GM19238 (cell line): ENCODE data around the gene OSM.
"Not testable (repeated sequence)": the region's sequence is repeated elsewhere in the genome, so short reads cannot be mapped to it uniquely, and the experiment has no call there.

Source experiments
- DNase-seq: peaks from one replicate; pipeline ENCODE4 v3.0.0; 2011; ENCODE audit warnings: low spot score; ENCODE audit not compliant: insufficient read length

Gene OSM

DNA sequence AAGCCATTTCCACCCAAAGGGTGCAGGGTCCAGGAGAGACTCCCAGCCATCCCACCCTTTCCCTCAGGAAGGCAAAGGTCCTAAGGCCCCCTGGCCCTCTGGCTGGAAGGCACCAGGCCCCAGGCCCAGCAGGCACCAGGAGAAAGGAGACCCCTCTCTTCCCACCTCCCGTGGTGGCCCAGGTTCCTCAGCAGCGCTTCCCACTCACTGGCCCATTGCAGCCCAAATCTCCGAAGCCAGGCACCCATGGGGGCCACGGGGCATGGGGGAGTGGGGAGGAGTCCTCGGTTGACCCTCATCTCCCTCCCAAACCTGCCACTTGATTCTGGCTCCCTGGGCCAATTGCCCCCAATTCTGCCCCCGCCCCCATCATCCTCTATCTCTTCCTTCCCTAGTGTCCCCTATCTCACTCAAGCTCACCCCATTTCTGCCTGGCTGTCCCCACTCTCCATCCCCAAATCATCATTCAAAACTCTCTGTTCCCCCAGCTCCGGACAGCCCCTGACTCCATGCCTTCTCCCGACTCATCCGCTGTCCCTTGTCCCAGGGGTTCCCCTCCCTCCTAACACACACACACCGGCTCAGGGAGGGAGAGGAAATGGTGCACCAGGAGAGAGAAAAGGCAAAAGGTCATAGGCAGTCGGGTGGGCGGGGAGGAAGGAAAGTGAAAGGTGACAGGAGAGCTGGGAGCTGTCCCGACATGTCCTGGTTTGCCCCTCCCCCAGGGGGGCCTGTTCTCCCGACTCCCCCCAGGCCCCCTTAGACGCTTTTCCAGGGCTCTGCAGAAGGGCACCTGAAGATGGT is 21.3 kb downstream of the OSM start:
- no peak for DNase-seq

DNA sequence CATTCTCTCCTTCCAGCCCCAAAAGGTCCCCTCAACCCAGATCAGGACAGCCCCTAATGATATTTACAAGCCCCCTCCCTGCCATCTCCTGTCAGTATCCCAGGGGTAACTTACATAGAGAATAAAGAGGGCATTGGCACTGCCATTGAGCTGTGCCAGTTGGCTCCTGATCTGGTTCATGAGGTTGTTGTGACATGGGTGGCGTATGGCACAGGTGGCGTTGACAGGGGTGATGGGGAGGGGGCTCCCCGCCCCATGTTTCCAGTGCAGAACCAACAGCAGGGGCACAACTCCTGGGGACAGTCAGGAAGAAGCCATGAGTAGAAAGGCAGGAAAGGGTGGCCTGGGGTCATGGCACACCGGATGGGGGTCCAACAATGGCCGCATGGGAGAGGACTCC is 22.0 kb downstream of the OSM start:
- no peak for DNase-seq

DNA sequence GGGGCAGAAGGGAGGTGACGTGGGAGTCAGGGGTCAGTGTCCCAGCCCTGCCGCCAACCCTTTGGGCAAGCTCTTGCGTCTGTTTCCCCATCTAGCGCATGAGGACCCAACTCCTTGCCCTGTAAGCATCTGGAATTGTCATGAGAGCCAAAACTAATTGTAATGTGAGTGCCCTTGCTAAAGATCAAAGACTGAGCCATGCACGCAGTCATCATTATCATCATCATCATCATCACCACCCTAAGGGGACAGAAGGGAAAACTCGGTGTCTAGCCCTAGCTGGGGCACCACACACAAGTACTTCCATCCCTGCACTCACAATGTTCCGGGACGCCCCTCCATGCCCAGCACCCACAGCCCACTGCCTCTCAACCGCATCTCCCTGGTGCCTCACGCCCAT is 22.6 kb downstream of the OSM start:
- no peak for DNase-seq

DNA sequence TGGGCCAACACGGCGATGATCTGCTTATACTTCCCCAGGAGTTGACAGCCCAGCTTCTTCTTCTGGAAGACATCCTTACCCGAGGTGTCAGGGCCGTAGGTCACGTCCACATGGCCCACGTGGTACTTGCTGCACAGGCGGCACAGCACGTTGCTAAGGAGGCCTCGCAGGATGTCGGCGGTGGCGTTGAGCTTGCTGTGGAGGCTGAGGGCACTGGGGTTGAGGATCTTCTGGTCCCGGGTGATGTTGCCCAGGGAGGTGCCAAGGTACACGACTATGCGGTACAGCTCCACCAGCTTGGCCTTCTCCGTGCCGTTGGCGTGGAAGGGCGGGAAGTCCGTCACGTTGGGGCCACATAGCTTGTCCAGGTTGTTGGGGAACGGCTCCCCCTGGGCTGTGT is 23.0 kb downstream of the OSM start:
- no peak for DNase-seq

DNA sequence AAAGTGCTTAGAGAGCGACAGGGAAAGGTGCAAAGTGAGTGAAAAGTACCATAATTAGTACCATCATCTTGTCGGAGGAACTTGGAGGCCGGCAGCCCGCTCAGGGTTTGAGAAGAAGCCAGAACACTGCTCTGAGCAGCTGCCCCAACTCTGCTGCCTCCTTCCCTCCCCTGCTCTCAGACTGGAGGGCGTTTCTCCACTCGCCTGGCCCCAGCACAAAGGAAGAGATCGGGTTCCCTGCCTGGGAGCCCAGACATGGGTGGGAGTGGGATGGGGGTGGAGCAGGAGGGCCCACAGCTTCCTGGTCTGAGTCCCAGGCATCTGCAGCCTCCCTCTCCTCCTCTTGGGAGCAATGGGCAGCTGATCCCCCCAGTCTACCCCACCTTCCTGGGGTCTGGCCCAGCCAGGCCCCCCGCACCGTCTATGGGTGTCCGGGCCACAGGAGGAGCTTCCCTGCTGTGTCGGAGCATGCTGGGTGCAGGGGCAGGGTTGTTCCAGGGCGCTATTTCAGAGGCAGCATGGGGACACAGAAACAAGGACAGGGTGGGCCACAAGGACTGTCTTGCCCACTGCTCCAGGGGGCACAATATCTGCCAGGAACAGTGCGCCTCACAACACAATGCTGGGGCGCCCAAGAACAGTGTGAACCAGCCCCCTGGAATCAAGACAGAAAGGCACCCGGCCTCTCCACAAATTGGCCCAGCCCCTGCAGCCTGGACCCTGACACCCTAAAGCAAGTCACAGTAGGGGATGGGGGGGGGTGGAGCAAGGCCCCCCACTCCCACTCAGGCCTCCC is 24.9 kb downstream of the OSM start:
- DNase-seq, result no peak

DNA sequence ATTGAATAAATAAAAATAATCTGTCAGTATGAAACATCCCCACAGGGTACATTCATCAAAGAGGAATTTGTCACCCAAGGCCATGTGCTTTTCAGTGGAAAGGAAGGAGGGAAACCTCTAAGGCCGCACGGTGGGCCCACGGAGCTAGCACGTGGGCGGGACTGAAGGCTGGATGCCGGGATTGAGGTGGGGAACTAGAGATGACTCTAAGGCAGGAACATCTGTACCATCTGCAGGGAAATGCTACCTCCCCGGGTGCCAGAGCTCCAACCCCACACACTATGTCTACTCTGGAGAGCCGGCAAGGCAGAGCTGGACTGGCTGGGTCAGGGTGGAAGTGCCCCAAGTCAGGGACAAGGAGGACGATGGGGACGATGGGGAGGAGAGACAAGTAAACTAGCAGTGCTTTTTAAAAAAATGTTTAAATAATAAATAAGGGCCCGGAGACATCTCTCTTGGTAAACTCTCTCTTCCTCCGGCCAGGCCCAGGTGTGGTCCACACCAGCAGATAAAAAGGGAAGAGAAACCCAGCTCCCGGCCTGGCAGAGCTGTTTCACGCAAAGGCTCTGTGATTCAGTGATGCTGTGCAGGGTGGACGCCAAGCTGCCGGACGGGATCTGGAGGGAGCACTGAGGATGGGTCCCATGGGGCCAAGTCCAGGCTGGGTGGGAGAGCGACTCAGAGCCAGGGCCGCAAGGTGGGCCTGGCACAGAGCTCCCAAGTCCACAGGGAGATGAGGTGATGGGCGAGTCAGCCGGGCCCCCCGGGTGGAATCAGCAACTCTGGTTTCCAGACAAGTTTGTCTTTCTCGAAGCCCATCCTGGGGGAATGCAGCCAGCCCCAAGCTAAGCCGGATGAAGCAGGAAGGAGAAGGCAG is 25.9 kb downstream of the OSM start:
- DNase-seq, result no peak

DNA sequence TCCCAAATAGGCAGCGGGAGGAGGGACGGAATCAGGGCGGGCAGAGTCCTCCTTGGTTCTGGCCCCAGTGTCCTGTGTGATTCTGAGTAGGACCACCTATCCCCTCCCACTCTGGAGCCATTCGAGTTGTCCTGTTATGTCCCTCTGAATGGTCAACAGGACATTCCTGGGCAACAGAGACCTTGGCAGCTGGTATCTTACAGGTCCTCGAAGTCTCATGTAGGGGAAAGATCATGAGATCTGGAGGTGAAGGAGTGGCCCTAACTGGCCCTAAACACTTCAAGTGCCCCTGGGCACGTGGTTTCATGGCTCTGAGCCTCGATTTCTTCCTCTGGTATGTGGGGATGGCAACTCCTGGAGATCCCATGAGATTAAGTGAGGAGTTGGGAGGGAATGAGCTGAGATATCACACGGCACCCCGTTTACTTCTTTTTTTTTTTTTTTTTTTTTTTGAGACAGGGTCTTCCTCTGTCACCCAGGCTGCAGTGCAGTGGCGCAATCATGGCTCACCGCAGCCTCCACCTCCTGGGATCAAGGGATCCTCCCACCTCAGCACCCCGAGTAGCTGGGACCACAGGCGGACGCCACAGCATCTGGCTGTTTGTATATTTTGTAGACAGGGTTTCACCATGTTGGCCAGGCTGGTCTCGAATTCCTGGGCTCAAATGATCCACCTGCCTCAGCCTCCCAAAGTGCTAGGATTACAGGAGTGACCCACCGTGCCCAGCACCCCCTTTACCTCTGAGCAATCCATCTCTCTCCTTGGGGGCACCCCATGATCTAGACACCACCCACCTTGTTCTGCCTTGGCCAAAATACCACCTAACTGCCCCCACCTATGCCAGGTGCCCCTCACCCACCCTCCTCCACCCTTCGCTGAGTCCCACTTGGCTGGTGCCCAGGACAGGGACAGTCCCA is 26.9 kb downstream of the OSM start:
- DNase-seq, result no peak

DNA sequence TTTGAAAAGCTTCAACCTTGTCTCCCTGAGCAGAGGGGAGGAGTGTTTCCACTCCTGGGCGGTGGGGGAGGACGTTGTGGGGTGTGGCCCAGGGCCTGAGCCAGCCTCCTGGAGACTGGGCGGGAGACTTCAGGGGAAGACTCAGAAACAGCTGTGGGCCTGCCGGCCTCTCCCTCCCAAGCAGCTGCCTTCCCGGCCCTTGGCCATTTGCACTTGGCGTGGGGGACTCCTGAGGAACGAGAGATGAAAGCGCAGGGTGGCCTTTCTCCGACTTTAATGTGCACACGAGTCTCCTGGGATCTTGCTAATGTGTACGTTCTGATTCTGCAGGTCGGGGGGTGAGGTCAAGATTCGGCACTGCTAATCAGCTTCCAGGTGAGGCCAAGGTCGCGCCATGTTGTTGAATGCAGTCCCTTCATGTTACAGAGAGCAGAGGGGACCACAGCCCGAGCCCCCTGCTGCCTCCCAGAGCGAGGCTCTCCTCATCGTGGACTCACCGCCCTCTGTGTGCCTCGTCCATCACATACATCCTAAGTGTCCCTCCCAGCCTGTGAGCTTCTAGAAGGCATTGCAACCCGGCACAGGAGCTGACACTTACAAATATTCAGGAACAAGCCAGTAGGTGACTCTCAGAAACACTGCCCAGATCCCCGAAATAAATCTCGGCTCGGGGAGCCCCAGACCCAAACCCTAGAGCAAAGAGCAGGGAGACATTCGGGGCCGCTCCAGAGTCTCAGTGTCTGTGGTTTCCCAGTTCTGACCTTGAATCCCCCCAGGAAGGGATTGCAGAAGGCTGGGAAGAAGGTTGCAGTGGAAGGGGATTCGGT is 27.8 kb downstream of the OSM start:
- DNase-seq, result no peak

DNA sequence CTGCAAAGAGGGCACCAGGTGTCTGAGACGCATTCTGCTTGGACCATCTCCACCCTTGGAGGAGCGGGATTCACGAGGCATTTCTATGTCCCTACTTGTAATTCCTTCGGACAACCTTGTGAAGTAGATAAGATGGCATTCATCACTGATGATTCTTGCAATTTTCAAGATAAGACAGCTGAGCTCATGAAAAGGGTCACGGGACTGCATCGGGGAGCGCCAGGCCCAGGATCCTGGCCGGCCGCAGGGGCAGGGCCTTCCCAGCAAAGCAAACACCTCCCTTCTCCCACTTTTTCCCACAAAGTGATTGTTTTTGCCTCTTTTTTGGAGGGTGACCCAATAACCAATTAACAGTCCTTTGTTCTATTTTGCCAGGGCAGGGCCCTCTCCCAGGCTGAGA is 28.5 kb downstream of the OSM start:
- DNase-seq, result no peak

DNA sequence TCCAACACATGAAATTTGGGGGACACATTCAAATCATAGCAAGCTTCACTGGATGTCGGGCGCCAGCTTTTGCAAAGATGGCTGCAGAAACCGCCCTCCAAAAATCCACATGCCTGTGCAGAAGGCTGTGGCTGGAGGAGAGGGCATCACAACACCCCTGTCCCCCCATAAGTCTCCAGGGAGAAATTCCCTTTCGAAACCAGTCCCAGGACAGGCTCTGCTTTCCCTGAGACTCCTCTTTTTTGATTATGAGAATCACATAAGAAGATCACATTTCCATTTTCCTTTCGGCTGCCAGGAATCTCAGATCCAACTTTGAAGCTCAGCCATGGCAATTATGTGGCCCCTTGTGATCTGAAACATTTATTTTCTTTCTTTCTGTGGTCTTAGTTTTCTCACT is 29.8 kb downstream of the OSM start:
- no peak for DNase-seq

DNA sequence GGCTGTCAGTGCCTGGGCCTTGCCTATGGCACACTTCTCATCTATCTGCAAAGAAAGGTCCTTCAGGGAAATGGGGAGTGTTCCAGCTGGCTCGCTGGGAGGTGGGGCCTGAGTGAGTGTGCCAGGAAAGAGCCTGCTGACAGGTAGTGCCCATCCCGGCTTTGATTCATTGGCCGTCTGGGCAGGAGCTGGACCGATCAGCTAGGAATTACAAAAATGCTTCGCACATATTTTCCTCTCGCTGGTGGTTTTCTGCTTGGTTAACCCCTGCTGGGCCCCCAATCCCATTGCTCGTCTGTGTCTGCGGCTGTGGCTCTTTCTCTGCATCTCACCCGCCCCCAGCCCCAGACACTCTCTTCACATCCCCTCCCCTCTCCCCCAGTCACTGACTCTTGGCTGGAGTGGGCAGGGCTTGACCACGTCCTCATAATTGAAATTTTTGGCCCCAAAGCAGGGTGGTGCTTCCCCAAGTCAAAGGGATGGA is 30.9 kb downstream of the OSM start:
- DNase-seq, result no peak

DNA sequence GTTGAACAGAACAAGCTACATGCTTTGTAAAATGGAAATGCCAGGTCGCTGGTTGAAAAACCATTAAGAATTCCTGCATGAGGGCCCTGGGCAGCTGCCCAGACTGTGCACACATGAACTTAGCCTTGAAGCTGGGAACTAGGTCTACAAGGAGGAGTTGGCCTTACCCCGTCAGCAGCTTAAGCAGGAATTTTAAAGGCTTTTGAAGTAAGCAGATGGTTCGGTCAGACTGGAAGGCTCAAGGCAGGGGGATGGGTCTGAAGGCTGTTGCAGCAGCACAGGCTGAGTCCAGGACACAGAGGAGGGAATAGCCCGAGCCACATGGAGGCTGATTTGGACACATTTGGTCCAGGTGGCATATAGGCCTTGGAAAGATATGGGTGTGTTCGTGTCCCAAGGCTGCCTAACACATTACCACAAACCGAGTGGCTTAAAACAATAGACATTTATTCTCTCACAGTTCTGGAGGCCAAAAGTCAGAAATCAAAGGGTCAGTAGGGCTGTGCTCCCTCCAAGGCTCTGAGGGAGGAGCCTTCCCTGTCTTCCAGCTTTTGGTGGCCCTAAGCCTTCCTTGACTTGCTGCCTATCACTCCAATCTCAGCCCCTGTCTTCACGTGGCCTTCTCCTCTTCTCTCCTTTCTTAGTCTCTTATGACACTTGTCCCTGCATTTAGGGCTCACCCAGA is 31.7 kb downstream of the OSM start:
- DNase-seq, result no peak

DNA sequence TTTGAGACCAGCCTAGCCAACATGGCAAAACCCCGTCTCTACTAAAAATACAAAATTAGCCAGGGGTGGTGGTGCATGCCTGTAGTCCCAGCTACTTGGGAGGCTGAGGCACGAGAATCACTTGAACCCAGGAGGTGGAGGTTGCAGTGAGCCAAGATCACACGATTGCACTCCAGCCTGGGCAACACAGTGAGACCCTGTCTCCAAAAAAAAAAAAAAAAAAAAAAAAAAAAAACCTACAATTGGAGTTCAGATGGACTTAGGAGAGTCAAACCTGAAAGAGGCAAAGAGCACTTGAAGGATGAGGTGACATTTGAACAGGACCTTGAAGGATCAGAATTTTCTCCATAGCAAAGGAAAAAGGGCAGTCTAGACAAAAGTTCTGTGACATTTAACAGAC is 32.3 kb downstream of the OSM start:
- not testable (repeated sequence) for DNase-seq

DNA sequence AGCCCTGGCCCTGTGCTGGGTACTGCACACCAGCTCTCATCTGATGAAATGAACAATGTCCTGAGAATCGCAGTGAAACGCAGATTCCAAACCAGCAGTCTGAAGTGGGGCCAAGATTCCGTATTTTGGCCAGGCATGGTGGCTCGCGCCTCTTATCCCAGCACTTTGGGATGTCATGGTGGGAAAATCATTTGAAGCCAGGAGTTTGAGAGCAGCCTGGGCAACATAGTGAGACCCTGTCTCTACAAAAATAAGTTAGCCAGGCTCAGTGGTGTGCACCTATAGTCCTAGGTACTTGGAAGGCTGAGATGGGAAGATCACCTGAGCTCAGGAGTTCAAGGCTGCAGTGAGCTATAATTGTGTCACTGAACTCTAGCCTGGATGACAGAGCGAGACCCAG is 33.1 kb downstream of the OSM start:
- no peak for DNase-seq

DNA sequence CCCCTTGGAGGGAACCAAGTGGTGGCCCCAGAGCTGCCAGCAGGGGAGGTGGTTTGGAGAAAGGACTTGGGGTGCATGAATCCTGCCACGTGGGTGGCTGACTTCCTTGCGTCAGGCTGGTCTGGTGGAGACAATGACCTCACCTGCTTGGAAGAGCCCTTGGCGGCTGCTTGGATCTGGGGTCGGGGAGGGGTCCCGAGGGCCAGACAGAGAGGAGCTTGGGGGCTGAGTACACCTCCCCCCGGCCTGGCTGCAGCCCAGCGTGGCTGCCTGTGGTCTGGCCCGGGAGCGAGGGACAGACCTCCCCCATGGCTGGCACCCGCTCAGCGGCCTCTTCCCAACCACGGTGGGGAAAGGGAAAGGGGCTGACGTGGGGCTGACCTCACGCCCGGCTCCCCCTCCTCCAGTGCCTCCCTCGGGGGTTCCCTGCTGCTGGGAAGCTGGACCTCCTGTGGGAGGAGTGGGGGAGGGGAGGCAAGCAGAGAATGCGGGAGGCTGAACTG is 33.9 kb downstream of the OSM start:
- DNase-seq, result no peak

DNA sequence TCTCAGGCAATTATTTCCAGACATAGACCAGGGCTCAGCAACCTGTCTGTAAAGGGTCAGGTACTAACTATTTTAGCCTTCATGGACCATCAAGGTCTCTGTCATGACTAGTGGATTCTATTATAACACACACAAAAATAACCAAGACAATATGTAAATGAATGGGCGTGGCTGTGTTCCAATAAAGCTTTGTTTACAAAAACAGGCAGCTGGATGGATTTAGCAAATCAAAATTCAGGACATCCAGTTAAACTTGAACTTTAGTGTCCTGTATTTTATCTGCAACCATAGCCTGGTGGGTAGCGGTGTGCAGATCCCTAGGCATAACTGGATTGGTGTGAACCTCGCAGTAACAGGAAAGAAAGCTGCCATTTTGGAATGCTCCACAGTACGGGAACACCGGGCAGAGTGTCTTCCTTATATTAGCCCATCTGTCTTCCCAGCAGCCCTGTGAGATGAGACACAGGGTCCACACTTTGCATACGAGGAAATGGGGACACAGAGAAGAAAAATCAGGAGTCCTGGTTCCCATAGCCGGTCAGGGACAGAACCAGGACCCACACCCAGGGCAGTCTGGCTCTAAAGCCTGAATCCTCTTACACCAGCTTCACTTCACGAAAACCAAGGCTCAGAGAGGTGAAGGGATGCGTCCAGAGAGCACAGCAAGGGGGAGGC is 35.7 kb downstream of the OSM start:
- no peak for DNase-seq

DNA sequence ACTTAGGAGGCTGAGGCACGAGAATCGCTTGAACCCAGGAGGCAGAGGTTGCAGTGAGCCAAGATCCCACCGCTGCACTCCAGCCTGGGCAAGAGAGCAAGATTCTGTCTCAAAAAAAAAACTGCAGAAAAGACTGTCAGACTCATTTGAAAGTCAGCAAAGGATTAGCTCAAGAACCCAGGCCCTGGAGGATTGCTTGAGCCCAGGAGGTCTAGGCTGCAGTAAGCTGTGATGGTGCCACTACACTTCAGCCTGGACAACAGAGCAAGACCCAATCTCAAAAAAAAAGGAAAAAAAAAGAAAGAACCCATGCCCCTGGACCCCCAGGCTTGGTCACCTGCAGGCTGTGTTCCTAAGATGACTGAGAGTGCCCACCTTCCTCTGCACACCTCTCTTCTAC is 36.3 kb downstream of the OSM start:
- no peak for DNase-seq
